Activated CD4-positive, alpha-beta T cell treated with anti-CD3 and anti-CD28 coated beads for 48 hours (primary cell): ENCODE measurements around the gene TTLL3.
A peak's percentile ranks its signal among the peaks of the same experiment; 100 is the strongest.
"Not testable (repeated sequence)": the region's sequence is repeated elsewhere in the genome, so short reads cannot be mapped to it uniquely, and the experiment has no call there.

Source experiments
- DNase-seq: peaks from one replicate; pipeline ENCODE4 v3.0.0-alpha.2; 2020

Gene TTLL3

DNA sequence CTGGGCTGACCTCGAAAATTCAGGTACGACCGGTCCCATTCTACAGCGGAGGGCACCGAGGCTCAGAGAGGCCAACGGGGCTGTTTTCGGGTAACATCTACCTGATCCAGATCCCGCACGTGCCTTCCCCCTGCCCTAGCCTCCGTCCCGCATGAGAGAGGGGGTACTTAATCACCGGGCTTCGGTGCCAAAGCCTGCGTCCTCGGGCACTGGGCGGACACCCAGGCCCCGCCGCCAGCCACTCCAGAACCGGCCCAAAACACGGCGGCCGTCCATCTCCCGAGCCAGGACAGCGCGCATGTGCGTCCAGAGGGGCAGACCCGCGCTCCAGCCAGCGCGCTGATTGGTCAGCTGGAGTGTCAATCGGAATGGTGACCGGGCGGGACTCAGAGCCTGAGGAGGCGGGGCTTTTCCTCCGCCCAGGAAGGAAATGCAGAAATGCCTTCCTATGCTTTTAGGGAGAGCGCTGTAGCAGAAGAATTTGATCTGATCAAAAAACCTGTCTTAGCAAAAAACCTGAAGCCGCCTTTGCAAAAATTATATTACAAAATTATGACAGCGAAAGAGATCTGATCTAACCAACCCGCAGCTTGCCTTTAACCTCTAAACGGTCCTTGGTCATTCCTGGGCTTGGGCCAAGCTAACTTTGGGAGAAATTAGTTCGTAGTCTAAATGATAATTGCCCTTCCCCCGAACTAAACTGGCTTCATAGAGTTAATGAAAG, 33.8 kb downstream of the TTLL3 start, which contains the start of gene RPUSD3:
Gene RPUSD3 (minus strand): TSS at position 294 of the 724 bp plus-strand sequence. CDS start 18 bp downstream, at position 276.
- DNase-seq = peak; percentile 97

DNA sequence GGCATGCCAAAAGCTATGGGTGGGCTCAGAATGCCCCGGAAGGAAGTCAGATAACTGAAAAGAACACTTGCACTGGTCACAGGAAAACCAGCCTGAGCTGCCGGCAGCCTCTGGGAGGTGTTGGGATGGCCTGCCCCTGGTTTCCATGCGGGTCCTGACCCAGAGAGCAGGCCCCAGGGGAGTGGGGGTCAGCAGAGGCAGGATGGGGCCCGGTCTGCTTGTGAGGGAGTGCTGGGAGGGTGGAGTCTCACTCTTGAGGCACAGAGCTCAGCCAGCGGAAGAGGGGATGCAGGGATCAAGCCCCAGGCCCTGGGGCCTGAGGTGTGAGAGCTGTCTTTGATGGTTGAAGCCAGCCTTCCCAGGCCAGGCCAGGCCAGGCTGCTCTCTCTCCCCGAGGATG, 36.2 kb downstream of the TTLL3 start:
- no peak for DNase-seq

DNA sequence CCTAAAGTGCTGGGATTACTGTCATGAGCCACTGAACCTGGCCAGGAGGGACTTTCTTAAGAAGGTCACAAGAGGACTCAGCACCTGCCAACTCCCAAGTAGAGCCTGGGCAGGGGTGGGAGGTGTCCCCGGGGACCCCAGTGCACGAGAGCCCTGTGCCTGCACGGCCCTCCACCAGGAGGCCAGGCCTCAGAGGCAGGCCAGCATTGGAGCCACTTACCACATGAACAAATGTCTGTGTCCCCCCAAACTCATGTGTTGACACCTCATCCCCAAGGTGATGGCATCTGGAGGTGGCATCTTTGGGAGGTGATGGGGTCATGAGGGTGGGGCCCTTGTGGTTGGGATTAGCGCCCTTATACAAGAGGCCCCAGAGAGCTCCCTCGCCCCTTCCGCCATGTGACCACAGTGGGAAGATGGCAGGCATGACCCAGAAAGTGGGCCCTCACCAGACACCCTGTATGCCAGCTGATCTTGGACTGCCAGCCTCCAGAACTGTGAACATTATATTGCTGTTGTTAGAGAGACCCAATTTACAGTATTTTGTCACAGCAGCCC, 36.9 kb downstream of the TTLL3 start:
- DNase-seq = no peak

DNA sequence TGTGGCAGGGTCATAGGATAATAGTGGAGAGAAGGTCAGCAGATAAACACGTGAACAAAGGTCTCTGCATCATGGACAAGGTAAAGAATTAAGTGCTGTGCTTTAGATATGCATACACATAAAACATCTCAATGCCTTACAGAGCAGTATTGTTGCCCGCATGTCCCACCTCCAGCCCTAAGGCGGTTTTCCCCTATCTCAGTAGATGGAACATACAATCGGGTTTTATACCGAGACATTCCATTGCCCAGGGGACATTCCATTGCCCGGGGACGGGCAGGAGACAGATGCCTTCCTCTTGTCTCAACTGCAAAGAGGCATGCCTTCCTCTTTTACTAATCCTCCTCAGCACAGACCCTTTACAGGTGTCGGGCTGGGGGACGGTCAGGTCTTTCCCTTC, 37.8 kb downstream of the TTLL3 start:
- not testable (repeated sequence) for DNase-seq

DNA sequence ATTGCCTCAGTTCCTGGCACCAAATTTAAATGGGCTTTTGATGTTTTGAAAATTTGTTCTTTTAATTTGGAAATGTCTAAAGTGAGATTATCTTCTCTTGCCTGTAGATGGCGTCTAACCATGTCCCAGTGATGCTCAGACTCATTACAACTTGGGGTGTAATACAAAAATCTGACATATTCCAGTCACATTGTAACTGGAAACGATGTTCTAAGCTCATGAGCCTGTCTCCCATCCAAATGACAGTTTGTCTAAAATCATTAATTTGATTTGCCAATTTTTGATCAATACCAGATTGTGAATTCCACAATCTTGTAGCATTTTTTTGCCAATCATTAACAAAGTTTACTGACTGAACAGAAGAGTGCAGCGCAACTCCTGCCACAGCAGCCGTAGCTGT, 38.8 kb downstream of the TTLL3 start:
- DNase-seq = not testable (repeated sequence)

DNA sequence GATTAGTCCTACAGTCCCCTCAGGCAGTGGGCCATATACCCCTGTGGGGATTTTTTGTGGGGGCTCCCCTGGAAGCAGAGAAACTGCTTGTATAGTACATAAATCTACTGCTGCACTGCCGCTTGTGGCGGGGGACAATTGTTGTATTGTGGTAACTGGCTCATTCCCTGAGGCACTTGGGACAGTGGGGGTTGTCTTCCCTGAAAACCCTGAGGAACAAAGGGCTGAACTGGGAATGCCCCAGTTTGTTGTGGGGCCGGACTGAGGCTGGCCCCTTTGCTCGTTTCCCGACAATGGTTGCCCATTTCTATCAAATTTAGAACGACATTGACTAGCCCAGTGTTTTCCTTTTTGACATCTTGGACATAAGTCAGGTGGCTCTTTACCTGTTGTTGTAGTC, 41.3 kb downstream of the TTLL3 start:
- DNase-seq = not testable (repeated sequence)

DNA sequence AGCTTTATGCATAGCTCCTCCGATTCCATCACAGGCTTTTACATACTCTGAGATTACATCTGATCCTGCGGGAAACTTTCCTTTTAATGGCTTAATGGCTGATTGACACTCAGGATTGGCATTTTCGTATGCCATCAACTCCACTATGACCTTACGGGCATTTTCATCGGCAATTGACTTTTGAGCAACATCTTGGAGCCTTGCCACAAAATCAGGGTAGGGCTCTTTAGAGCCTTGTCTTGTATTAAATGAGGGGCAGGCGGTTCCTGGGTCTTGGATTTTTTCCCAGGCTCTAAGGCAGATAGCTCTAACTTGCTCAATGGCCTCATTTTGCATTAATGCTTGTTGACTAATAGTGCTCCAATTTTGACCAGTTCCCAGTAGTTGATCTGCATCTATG, 41.9 kb downstream of the TTLL3 start:
- DNase-seq = not testable (repeated sequence)

DNA sequence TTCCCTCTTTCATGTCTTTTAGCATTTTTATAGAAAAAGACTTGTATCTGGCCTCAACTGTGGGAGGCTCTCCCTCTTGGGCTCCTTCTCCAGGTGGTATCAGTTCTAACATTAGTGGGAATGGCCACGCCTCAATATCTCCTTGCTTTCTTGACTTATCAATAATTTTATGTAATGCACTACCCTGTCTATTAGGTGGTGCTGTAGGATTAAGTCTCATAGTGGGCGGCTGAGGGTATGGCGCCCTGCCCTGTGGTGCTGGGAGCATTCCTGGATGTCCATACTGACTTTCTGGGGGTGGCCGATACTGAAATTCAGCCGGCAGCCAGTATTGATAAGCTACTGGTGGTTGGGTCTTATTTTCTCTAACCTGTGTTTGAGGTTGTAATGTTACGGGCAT, 42.5 kb downstream of the TTLL3 start:
- DNase-seq = no peak

DNA sequence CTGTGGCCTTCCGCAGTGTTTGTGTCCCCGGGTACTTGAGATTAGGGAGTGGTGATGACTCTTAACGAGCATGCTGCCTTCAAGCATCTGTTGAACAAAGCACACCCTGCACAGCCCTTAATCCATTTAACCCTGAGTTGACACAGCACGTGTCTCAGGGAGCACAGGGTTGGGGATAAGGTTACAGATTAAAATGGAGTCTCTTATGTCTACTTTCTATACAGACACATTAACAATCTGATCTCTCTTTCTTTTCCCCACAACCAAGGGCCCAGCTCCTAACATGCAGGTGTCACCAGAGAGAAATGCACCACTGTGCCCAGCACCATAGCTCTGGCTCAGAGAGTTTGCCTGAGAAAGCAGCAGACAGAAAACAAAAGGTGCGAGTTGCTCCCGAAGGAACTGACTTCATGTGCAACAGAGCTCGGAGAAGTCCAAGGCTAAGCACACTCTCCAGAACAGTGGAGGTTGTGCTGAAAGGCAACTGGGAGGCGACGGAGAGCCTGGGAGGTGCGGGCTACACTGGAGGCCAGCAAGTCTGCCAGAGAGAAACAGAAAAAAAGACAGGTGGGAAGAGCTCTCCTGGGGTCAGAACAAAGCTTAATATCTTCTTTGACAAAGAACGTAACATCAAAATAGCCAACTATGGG, 44.4 kb downstream of the TTLL3 start:
- not testable (repeated sequence) for DNase-seq

DNA sequence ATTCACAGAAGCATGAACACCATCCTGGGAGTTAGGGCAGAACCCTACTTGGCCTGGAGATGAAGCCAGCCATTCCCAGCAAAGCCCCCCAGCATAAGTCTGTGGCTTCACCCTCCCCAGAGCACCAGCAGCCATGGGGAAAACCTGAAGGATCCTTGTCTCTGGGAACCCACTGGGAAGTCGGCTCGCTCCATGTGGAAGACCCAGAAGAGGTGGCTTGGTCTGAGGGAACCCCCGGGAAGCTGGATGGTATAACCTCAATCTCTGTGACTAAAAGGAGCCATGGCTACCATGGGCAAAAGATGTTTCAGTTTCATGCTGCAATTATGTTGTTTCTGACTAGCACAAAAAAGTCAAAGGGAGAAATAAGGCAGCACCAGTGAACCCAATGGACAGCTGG, 45.5 kb downstream of the TTLL3 start:
- DNase-seq = no peak

DNA sequence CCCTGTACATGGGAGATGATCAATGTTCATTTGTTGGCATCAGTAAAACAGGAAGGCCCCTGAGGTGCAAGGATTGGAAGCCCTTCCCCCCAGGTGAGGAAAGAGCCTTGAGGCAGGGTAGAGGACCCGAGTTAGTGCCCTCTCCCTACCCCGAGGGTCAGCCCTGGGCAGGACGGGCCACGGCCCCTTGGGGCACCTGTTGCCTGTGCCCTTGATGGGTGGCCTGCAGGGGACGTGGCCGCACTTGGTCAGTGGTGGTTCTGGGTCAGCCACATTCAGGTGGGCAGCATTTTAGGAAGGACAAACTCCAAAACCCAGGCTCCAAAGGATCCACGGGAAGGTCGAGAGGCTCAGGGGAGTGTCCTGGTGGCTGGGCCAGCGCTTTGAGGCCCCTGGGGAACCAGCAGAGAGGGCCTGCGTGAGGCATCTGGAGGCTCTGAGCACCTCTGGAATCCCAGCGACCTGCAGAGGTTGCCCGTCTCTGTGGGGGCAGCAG, 49.5 kb downstream of the TTLL3 start:
- DNase-seq = no peak

DNA sequence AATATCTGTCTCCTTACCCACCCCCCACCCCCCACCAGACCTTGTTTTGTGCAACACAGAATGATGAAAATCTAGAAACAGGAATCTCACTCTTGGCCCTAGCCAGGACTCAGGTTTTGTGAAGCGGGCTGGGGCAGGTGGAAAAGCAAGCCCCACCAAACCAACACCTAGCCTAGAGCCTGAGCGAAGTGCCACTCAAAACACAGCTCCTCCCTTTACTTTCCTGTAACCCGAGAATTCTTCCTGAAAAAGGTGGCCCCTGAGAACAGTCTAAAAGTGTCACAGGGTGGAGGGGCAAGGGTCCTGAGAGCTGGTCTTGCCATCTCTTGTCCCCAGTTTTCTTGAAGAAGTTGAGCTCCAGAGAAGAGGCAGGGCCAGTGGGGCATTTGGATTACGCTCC, 51.1 kb downstream of the TTLL3 start:
- DNase-seq = no peak

DNA sequence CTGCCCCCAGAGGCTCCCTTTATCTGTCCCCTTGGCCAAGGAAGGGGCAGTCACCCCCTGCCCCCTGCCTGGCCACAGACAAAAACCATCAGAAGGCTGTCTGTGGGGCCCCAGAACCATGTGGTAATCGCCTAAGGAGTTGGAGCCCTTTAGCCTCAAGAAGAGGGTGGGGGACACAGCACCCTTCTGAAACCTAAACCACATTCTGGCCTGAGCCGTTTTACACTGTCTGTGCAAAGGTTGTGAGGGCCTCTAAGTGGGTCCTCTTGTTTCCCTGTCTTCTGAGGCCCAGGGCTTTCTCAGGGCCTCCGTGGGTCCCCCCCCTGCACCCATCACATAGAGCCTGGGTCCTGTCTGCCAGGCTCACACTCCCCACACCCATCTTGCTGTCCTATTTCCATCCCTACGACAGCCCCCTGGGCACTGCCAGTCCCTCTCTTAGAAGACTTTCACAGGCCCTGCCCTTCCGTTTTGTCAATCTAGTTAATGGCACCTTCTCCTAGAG, 51.6 kb downstream of the TTLL3 start:
- DNase-seq = no peak

DNA sequence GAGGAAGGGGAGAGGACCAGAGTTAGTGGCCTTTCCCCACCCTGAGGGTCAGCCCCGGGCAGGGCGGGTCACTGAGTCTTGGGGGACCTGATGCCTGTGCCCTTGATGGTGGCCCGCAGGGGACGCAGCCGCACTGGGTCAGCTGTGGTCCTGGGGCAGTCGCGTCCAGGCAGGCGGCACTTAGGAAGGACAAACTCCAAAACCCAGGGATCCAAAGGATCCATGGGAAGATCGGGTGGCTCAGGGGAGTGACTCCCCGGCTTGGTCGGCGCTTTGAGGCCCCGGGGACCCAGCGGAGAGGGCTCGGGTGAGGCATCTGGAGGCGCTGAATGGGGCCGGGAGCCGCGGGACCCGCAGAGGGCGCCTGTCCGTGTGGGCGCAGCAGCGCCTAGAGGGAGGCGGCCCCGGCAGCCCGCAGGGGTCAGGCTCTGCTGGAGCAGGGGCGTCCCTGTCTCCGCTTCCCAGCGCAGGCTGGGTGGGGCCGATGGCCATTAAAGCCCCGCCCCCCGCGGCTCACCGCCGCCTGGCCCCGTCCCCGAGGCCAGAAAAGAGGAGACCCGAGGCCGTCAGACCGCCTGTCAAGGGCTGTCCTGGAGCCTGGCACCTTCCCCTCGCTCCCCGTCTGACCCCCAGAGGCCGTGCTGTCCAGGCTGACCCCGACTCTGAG, 52.5 kb downstream of the TTLL3 start:
- peak; percentile 43 for DNase-seq

DNA sequence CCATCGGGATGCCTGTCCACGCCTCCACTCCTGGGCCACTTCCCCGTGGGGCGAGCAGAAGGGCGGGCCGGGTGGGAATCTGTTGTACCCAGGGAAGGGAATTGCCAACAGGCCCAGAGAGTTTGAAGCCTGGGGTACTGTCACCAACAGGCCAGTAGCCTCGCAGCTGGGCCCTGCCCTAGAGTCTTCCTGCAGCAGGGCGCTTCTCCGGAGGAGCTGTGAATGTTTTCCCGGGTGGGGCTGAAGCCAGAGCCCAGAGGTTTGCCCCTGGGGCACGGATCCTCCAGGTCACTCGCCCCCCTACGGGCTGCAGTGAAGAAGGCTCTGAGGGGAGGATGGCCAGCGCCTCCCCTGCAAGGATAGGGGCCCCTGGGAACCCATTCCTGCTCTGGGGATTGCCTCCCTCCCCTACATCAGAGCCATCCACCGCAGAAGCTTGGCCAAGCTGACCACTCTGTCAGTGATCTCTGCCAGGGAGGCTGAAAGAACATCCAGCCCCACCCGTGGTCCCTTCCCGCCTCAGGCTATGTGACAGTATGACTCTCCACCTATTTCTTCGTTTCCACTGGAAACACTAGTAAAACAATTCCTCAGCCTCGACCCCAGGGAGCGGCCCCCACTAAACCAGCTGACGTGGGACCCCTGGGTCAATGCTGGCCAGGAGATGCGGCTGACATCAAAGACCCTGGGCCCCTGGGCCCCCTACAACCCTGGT, 53.2 kb downstream of the TTLL3 start:
- DNase-seq = no peak

DNA sequence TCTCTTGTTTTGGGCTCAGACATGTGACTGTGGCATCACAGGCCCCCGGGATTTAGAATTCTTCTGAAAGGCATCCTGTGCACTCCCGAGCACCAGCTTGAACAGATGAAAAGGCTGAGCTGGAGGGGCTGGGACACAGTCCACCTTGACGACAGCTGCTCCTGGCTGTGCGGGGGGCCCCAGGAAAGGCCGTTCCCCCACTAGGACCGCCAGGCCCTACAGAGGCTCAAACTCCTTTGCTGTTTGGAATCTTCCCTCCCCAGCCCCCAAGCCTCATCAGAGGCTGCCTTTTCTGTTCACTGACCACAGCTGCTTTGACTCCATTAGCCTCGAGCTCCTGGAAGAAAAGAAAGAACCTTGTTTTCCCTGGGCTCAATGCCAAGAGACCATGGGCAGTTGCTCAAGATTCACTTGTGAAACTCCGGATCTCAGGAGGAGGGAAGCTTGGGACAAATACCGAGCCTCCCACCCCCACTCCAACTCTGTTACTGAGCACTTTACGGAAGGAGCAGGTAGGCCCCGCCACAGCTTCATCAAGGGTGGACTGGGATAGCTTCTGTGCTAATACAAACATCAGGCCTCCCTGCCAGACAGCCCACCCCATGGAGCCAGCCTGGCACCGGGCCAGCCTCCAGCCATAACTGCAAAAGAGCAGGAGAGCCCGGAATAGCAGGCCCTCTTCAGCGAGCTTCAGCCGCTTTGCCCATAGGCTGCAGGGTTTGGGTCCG, 54.3 kb downstream of the TTLL3 start:
- DNase-seq = no peak

DNA sequence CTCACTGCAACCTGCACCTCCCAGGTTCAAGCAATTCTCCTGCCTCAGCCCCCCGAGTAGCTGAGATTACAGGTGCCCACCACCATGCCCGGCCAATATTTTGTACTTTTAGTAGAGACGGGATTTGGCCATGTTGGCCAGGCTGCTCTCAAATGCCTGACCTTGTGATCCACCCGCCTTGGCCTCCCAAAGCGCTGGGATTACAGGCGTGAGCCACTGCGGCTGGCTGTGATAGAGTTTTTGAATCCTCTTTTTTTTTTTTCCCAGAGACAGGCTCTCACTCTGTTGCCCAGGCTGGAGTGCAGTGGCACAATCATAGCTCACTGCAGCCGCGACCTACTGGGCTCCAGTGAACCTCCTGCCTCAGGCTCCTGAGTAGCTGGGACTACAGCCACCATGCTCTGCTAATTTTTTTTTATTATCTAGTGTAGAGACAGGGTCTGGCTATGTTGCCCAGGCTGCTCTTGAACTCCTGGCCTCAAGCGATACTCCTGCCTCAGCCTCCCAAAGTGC, 55.1 kb downstream of the TTLL3 start:
- DNase-seq = not testable (repeated sequence)

DNA sequence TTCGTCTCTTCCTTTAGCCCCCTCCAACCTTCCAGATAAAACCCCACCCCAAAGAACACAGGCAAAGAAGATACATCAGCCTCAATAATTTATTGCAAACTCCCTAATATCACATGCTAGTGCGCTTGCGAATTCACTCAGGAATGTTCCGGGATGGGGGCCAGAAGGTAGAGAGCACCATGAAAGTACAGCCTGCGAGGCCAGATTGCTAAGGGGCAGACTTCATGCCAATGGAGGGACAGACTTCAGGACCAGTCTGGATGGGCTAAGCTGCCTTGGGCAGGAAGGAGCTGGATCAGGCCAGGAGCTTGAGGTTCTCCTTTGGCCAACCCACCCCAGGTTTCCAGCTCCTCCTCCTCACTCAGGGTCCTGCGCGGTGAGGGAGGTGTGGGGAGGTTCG, 56.6 kb downstream of the TTLL3 start:
- no peak for DNase-seq

DNA sequence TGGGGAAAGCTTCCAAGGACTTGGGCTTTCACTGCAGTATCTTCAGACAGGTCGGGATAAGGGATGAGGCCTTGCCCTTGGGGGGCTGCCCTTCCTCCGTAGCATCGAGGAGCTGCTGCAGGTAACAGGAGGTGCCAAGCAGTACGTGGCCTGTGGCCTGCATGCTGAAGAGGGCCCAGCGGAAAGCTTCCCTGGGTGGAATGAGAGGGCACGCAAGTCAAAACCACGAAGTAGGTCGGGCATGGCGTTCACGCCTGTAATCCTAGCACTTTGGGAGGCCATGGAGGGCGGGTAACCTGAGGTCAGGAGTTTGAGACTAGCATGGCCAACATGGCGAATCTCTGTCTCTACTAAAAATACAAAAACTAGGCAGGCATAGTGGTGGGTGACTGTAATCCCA, 57.0 kb downstream of the TTLL3 start:
- DNase-seq = no peak

DNA sequence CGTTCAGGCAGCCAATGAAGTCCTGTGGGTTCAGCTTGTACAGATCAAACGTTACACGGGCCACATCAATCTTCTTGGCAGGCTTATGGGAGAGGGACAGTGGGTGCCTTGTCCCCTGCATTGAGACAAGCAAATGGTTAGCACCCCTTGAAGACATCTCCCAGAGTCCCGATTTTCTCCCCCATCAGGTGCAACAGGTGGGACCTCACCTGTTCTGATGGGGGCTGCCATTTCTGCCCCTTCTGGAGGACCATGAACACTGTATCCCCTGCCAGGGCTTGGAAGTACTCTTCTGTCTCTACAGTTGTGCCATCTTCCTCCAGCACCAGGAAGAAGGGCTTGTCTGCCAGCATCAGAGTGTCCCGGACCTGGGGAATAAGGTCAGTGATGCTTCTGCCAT, 59.9 kb downstream of the TTLL3 start:
- DNase-seq = no peak

DNA sequence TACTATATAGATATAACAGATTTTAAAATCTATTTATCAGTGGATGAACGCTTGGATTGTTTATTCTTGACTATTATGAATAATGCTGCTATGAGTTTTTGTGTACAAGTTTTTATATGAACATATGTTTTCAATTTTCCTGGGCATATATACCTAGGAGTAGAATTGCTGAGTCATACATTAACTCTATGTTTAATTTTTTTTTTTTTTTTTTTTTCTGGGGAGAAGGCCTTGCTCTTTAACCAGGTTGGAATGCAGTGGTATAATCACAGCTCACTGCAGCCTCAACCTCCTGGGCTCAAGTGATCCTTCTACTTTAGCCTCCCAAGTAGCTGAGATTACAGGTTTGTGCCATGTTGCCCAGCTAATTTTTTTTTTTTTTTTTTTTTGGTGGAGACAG, 60.9 kb downstream of the TTLL3 start:
- no peak for DNase-seq

DNA sequence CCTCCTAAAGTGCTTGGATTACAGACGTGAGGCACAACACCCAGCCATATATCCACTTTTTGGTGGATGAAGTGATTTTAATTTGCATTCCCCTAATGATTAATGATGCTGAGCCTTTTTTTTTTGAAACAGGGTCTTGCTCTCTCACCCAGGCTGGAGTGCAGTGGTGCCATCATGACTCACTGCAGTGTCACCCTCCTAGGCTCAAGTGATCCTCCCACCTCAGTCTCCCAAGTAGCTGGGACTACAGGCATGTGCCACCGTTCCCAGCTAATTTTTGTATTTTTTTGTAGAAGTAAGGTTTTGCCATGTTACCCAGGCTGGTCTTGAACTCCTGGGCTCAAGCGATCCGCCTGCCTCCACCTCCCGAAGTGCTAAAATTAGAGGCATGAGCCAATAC, 62.0 kb downstream of the TTLL3 start:
- not testable (repeated sequence) for DNase-seq
